HG02870 (cell line): ENCODE data around the gene YLPM1.

Source experiments
- ATAC-seq: cut with Tn5 transposase; IDR thresholded peaks from one replicate; pipeline ENCODE4 v1.9.1; 2021; ENCODE audit warnings: mild to moderate bottlenecking, moderate library complexity; ENCODE audit not compliant: unreplicated experiment

The YLPM1 gene

GRCh38 chr14:74840603-74841030 lies 77.5 kb downstream of the YLPM1 start:
- no peak for ATAC-seq

- ATAC-seq = peak; percentile 81
These were observed 78.4 kb downstream of the YLPM1 start for GRCh38 chr14:74841230-74842207.

GRCh38 chr14:74843653-74844052 lies 80.5 kb downstream of the YLPM1 start:
- no peak for ATAC-seq

- ATAC-seq = no peak
These were observed 83.1 kb downstream of the YLPM1 start for GRCh38 chr14:74846168-74846567.

- no peak for ATAC-seq
These were observed 84.0 kb downstream of the YLPM1 start for GRCh38 chr14:74846968-74847665.

GRCh38 chr14:74848768-74849167 lies 85.7 kb downstream of the YLPM1 start:
- no peak for ATAC-seq

GRCh38 chr14:74852922-74853530 lies 89.9 kb downstream of the YLPM1 start:
- ATAC-seq = no peak

GRCh38 chr14:74853581-74853980 lies 90.5 kb downstream of the YLPM1 start:
- no peak for ATAC-seq

- ATAC-seq = no peak
These were observed 91.9 kb downstream of the YLPM1 start for GRCh38 chr14:74855021-74855420.

- no peak for ATAC-seq
These were observed 92.8 kb downstream of the YLPM1 start for GRCh38 chr14:74855945-74856344.

- no peak for ATAC-seq
These were observed 93.2 kb downstream of the YLPM1 start for GRCh38 chr14:74856366-74856765.

- ATAC-seq = no peak
These were observed 94.9 kb downstream of the YLPM1 start for GRCh38 chr14:74858022-74858421.

- no peak for ATAC-seq
These were observed 96.8 kb downstream of the YLPM1 start for GRCh38 chr14:74859757-74860552.

- no peak for ATAC-seq
These were observed 98.0 kb downstream of the YLPM1 start for GRCh38 chr14:74860899-74861733.

- ATAC-seq = no peak
These were observed 98.6 kb downstream of the YLPM1 start for GRCh38 chr14:74861734-74862090.

- no peak for ATAC-seq
These were observed 100.2 kb downstream of the YLPM1 start for GRCh38 chr14:74863274-74863673.

GRCh38 chr14:74864198-74864597 lies 101.1 kb downstream of the YLPM1 start:
- ATAC-seq = no peak

- ATAC-seq = no peak
These were observed 102.0 kb downstream of the YLPM1 start for GRCh38 chr14:74865156-74865555.

GRCh38 chr14:74866708-74867389 lies 103.7 kb downstream of the YLPM1 start:
- ATAC-seq = no peak
